Vagina (tissue), 2 donors: ENCODE results near the gene ZNF778. TPM values are rescaled to one million over a fixed set of nuclear protein-coding genes. Genes with fewer than 3 reads are reported as not detected.
"Not testable (repeated sequence)": the region's sequence is repeated elsewhere in the genome, so short reads cannot be mapped to it uniquely, and the experiment has no call there.

Experiments used
- DNase-seq, 2 donors: peaks; one replicate each; pipeline ENCODE4 v3.0.0-alpha.2; 2017; ENCODE audit errors: extremely low spot score in 2 of 2
- H3K27ac ChIP-seq: fragments of 200-600 bp; sonication (generic); one replicate; pipeline ENCODE4 v1.5.1; 2019
- H3K27me3 ChIP-seq: fragments of 200-600 bp; sonication (generic); one replicate; pipeline ENCODE4 v1.5.1; 2019
- H3K36me3 ChIP-seq, 2 donors: fragments of 200-600 bp; sonication (generic); one replicate each; pipeline ENCODE4 v1.5.1; 2017 to 2019
- H3K4me1 ChIP-seq: fragments of 200-600 bp; sonication (generic); one replicate; pipeline ENCODE4 v1.5.1; 2019
- H3K4me3 ChIP-seq, 2 donors: fragments of 200-600 bp; sonication (generic); 1 replicate in 1 of 2; 2 replicates in 1 of 2; pipeline ENCODE4 v1.5.1; 2016 to 2019
- H3K9me3 ChIP-seq: fragments of 200-600 bp; sonication (generic); one replicate; pipeline ENCODE4 v1.5.1; 2019
- CTCF ChIP-seq, 3 experiments: fragments of 450-650 bp in 2 of 3; fragments of 200-600 bp in 1 of 3; sonication (generic) in 1 of 3; IDR thresholded peaks; one replicate each; pipeline ENCODE4 v1.5.1; 2017 to 2019; ENCODE audit warnings: antibody characterized with exemption in 3 of 3, mild to moderate bottlenecking in 2 of 3, moderate library complexity in 2 of 3
- POLR2A ChIP-seq, 2 donors: fragments of 450-650 bp; IDR thresholded peaks; one replicate each; pipeline ENCODE4 v1.6.1; 2017; ENCODE audit warnings: antibody characterized with exemption in 2 of 2, mild to moderate bottlenecking in 2 of 2, moderate library complexity in 2 of 2
- POLR2AphosphoS5 ChIP-seq, 2 donors: sonication (generic); formaldehyde crosslinking; IDR thresholded peaks; one replicate each; pipeline ENCODE4 v1.9.0; 2017; ENCODE audit warnings: antibody characterized with exemption in 2 of 2, mild to moderate bottlenecking in 2 of 2, low read depth in 1 of 2; ENCODE audit not compliant: insufficient read depth in 1 of 2
- intact Hi-C: fragments of 100-400 bp; cut with DNase I; formaldehyde crosslinking; loops from one replicate; pipeline ENCODE4 v1.15.1; 2023
- total RNA-seq: library from RNA; depleted of rRNA; stranded (reverse); fragments of >200 nt; gene quantifications from one replicate; pipeline ENCODE4 v1.2.3, GENCODE V29; 2016

ZNF778 gene
- total RNA-seq, 1 donor from 2014 or later = 6.6 TPM

- DNase-seq = no peak
- no peaks in the 10 kb centered on the region for H3K27me3 ChIP-seq
- H3K4me1 ChIP-seq = no peaks in the 10 kb centered on the region
- TF ChIP-seq POLR2A (IDR thresholded peaks at IDR 0.05) = no peak
- no peak overlapping the region for H3K4me3 ChIP-seq
- peaks cover under 1 to 34% of the 10 kb centered on the region in 2 donors for H3K36me3 ChIP-seq
- no peak overlapping the region for H3K27ac ChIP-seq
- H3K9me3 ChIP-seq = no peaks in the 10 kb centered on the region
- intact Hi-C loops = no loop called here
These were observed 47.5 kb downstream of the ZNF778 start for GRCh38 chr16:89264800-89265550.

GRCh38 chr16:89265647-89266046 is 48.1 kb downstream of the ZNF778 start:
- Histone ChIP-seq H3K36me3 (peaks cover 4 to 40% of the 10 kb centered on the region in 2 donors), H3K4me1 (no peaks in the 10 kb centered on the region), H3K27me3 (no peaks in the 10 kb centered on the region), H3K9me3 (no peaks in the 10 kb centered on the region), H3K4me3 (no peak overlapping the region), H3K27ac (no peak overlapping the region)
- intact Hi-C loops = no loop called here
- DNase-seq = no peak
- TF ChIP-seq CTCF (IDR thresholded peaks at IDR 0.05) (no peak), POLR2AphosphoS5 (IDR thresholded peaks at IDR 0.05; ENCODE audit: insufficient read depth in 1 of 2, low read depth in 1 of 2) (no peak), POLR2A (IDR thresholded peaks at IDR 0.05) (no peak)

DNA sequence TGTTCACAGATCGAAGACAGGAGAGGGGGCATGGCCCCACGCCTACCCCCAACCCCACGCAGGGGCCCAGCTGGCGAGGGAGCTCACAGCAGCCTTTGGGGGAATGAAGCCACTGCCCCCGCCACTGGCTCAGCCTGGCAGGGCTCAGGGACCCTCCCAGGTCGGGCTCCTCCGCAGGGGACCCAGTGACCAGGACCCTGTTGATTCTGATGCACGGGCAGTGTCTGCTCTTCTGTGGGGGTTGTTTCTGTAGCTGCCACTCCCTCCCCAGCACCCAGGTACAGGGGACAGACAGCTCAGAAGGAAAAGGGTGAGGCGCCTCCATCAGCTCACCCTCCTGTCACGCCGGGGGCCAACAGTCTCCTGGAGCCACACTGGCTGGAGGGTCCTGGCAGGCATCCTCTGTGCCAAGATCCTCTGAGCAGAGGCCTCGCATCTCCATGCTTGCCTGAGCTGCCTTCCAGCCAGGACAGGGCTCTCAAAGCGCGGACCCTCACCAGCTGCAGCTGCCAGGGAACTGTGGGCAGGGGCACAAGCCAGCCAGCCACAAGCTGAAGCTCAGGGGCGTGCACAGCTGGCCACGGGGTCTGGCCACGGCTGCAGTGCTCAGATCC is 49.1 kb downstream of the ZNF778 start:
- intact Hi-C loops = no loop called here
- DNase-seq = no peak

DNA sequence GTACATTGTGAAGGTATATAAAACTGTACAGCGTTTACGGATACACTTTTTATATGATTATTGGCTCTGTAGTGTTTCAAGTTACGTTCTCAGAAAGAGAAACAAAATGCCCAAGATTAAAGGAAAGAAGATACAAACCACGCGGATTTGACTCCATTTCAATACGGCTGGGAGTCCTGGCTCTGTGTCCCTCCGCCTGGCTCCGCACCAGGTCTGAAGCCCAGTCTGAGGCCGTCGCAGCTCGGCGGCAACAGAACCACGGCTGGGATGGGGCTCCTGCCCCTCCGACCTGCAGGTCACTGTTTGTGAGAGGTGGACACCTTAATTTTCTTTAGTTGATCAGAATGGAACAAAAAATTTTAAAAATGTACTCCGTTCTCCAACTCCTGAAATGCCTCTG is 50.2 kb downstream of the ZNF778 start:
- H3K36me3 ChIP-seq = peaks cover 4 to 53% of the 10 kb centered on the region in 2 donors
- H3K9me3 ChIP-seq, H3K27ac ChIP-seq, H3K4me3 ChIP-seq, DNase-seq, intact Hi-C loops, H3K27me3 ChIP-seq, H3K4me1 ChIP-seq: not testable (repeated sequence)

More for the DNA sequence above, 49.1 kb downstream of the ZNF778 start:
- TF ChIP-seq POLR2A (IDR thresholded peaks at IDR 0.05) (no peak), CTCF (IDR thresholded peaks at IDR 0.05) (no peak), POLR2AphosphoS5 (IDR thresholded peaks at IDR 0.05; ENCODE audit: insufficient read depth in 1 of 2, low read depth in 1 of 2) (no peak)
- Histone ChIP-seq H3K4me3 (no peak overlapping the region), H3K4me1 (no peaks in the 10 kb centered on the region), H3K27ac (no peak overlapping the region), H3K9me3 (no peaks in the 10 kb centered on the region), H3K27me3 (no peaks in the 10 kb centered on the region), H3K36me3 (peaks cover 4 to 48% of the 10 kb centered on the region in 2 donors)

GRCh38 chr16:89268585-89268984 is 51.1 kb downstream of the ZNF778 start:
- Histone ChIP-seq H3K4me3 (no peak overlapping the region), H3K27me3 (no peaks in the 10 kb centered on the region), H3K36me3 (peaks cover 4 to 61% of the 10 kb centered on the region in 2 donors), H3K4me1 (no peaks in the 10 kb centered on the region), H3K27ac (peak overlapping the region; percentile 40), H3K9me3 (no peaks in the 10 kb centered on the region)
- intact Hi-C loops = no loop called here
- no peak for DNase-seq
- TF ChIP-seq CTCF (IDR thresholded peaks at IDR 0.05) (no peak), POLR2A (IDR thresholded peaks at IDR 0.05) (no peak), POLR2AphosphoS5 (IDR thresholded peaks at IDR 0.05; ENCODE audit: insufficient read depth in 1 of 2, low read depth in 1 of 2) (peak in 1 of 2 donors; percentile 13)
